OCI-LY3 (cell line): ENCODE measurements around the gene TFAP2B.

ENCODE experiments used
- H2AFZ ChIP-seq: fragments of 200-600, 300-600 bp; shearing (Covaris generic); 2 replicates; pipeline ENCODE4 v1.6.0; 2014; ENCODE audit warnings: antibody characterized with exemption, low read depth, low read length
- H3K27ac ChIP-seq: fragments of 200-600, 300-600 bp; sonication (generic); 2 replicates; pipeline ENCODE4 v1.5.1; 2014; ENCODE audit warnings: mild to moderate bottlenecking, low read length, moderate library complexity, mixed read lengths
- H3K27me3 ChIP-seq: fragments of 200-600, 300-600 bp; sonication (generic); 2 replicates; pipeline ENCODE4 v1.6.1; 2014; ENCODE audit warnings: low read depth, low read length, mixed read lengths
- H3K36me3 ChIP-seq: fragments of 200-600, 300-600 bp; sonication (generic); replicated peaks from 2 replicates; pipeline ENCODE3; 2014; ENCODE audit warnings: low read depth, low read length, mixed read lengths
- H3K4me1 ChIP-seq: fragments of 300-600, 200-600 bp; sonication (generic); 2 replicates; pipeline ENCODE4 v1.6.1; 2014; ENCODE audit warnings: low read length, mixed read lengths
- H3K4me2 ChIP-seq: fragments of 200-600, 300-600 bp; sonication (generic); 2 replicates; pipeline ENCODE4 v1.6.1; 2014; ENCODE audit warnings: low read length, mixed read lengths
- H3K4me3 ChIP-seq: fragments of 300-600, 200-600 bp; sonication (generic); 2 replicates; pipeline ENCODE4 v1.5.1; 2014; ENCODE audit warnings: antibody characterized with exemption, mild to moderate bottlenecking, low read length, moderate library complexity
- H3K79me2 ChIP-seq: fragments of 300-600, 200-600 bp; shearing (Covaris generic); 2 replicates; pipeline ENCODE4 v1.6.1; 2014; ENCODE audit warnings: mild to moderate bottlenecking, low read length, mixed read lengths
- H3K9ac ChIP-seq: fragments of 300-600, 200-600 bp; shearing (Covaris generic); 2 replicates; pipeline ENCODE4 v1.6.0; 2014; ENCODE audit warnings: mild to moderate bottlenecking, low read length, moderate library complexity
- H3K9me3 ChIP-seq: fragments of 200-600, 300-600 bp; shearing (Covaris generic); 2 replicates; pipeline ENCODE4 v1.6.1; 2014; ENCODE audit warnings: low read length, mixed read lengths; ENCODE audit not compliant: insufficient read depth
- H4K20me1 ChIP-seq: fragments of 200-600, 300-600 bp; sonication (generic); 2 replicates; pipeline ENCODE4 v1.6.1; 2016; ENCODE audit warnings: low read length, mixed read lengths; ENCODE audit not compliant: insufficient read depth
- EZH2phosphoT487 ChIP-seq: fragments of 200-600 bp; shearing (Covaris generic); IDR thresholded peaks from 2 replicates; pipeline ENCODE4 v1.6.1; 2018; ENCODE audit warnings: antibody characterized with exemption, mixed run types, low read depth
- TF ChIP-seq, protein P1 (sequence below): fragments of 200-600, 300-600 bp; sonication (generic); IDR thresholded peaks from 2 replicates; pipeline ENCODE4 v1.5.1; 2014; ENCODE audit warnings: antibody characterized with exemption, low read length, low read depth

Gene TFAP2B

DNA sequence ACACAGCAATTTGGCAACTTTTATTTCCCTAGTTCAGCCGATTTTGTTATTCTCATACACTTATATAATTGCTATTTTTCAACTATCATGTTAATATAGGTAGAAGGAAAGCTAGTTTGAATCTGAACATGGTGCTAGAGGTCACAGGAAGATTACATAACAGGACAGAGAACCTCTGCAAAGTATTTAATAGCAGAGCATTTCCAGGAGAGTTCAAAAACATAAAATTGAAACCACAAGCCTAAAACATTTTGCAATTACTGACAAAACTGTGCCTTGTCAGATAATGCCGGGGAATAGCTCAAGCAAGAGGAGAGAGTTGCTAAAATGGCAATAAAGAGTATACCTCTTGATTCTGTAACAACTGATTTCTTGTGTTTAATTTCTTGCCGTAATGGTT, 70.8 kb downstream of the TFAP2B start:
- Histone ChIP-seq H3K36me3 (no peaks in the 10 kb centered on the region), H3K27ac (no peak overlapping the region), H3K79me2 (no peaks in the 10 kb centered on the region), H3K4me1 (no peaks in the 10 kb centered on the region), H3K4me2 (no peak overlapping the region), H2AFZ (no peak overlapping the region), H4K20me1 (no peaks in the 10 kb centered on the region), H3K9ac (no peak overlapping the region), H3K4me3 (no peak overlapping the region), H3K9me3 (no peaks in the 10 kb centered on the region), H3K27me3 (no peaks in the 10 kb centered on the region)
- TF ChIP-seq, protein P1, sequence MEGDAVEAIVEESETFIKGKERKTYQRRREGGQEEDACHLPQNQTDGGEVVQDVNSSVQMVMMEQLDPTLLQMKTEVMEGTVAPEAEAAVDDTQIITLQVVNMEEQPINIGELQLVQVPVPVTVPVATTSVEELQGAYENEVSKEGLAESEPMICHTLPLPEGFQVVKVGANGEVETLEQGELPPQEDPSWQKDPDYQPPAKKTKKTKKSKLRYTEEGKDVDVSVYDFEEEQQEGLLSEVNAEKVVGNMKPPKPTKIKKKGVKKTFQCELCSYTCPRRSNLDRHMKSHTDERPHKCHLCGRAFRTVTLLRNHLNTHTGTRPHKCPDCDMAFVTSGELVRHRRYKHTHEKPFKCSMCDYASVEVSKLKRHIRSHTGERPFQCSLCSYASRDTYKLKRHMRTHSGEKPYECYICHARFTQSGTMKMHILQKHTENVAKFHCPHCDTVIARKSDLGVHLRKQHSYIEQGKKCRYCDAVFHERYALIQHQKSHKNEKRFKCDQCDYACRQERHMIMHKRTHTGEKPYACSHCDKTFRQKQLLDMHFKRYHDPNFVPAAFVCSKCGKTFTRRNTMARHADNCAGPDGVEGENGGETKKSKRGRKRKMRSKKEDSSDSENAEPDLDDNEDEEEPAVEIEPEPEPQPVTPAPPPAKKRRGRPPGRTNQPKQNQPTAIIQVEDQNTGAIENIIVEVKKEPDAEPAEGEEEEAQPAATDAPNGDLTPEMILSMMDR: no peak
- TF ChIP-seq EZH2phosphoT487: no peak

DNA sequence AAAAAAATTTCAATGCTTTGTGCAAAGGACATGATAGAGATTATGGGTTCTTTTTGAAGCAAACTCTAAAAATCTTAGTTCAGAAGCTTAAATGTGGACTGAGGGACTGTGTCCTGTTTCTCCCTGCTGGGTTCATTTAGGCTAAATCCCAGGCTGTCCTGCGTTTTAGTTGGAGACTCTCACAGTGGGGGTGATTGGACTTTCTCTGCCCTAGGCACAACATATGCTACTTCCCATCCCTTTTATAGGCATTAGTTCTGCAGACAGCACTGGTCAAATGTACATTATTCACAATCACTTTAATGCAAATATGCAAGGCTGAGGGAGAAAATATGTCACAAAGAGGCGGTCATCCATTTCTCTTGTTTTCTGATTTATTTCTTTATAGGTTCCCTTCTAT, 71.3 kb downstream of the TFAP2B start:
- Histone ChIP-seq H3K9ac (no peak overlapping the region), H3K4me2 (no peak overlapping the region), H3K4me3 (no peak overlapping the region), H3K4me1 (no peaks in the 10 kb centered on the region), H2AFZ (no peak overlapping the region), H3K36me3 (no peaks in the 10 kb centered on the region), H3K79me2 (no peaks in the 10 kb centered on the region), H3K27ac (no peak overlapping the region), H3K27me3 (no peaks in the 10 kb centered on the region), H4K20me1 (no peaks in the 10 kb centered on the region), H3K9me3 (no peaks in the 10 kb centered on the region)
- no peak for TF ChIP-seq EZH2phosphoT487
- TF ChIP-seq, protein P1: no peak

DNA sequence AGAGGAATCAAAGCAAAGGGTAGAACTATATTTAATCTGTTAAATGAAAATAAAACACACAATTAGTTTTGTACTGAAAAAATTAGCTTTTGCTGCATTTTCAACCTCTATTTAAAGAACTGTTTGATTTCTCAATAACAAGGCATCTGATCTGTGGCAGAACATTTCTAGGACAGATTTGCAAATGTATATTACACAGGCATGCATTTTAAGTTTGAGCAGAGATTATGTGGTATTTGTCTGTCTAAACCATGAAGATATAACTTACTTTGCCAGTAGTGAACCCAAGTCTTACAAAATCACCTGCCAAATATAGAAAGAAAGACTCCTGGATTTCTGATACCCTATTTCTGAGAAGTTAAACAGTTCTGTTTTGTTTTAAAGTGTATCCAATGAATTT, 71.9 kb downstream of the TFAP2B start:
- H3K36me3 ChIP-seq: no peaks in the 10 kb centered on the region
- no peaks in the 10 kb centered on the region for H3K4me1 ChIP-seq
- H3K9ac ChIP-seq: no peak overlapping the region
- H2AFZ ChIP-seq: no peak overlapping the region
- no peaks in the 10 kb centered on the region for H4K20me1 ChIP-seq
- no peak overlapping the region for H3K27ac ChIP-seq
- TF ChIP-seq, protein P1: no peak
- TF ChIP-seq EZH2phosphoT487: no peak
- no peaks in the 10 kb centered on the region for H3K27me3 ChIP-seq
- no peaks in the 10 kb centered on the region for H3K9me3 ChIP-seq
- H3K4me2 ChIP-seq: no peak overlapping the region
- no peaks in the 10 kb centered on the region for H3K79me2 ChIP-seq
- H3K4me3 ChIP-seq: no peak overlapping the region

DNA sequence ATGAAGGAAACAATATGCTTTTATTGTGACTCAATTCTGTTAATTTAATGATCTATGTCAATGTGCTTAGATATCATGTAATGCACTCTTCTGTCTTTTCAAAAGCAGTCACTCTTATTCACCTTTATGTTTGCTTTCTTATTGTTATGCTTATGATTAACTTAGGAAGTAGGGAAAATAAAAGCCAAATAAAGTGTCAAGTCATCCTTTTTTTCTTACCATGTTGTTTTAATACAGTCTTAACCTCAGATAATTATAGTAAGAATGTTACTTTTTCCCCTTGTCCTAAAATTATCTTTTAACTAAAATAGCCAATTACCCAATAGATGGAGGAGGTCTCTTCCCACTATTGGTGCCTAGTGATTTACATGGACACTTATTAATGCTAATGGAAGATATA, 72.6 kb downstream of the TFAP2B start:
- Histone ChIP-seq H3K9me3 (no peaks in the 10 kb centered on the region), H3K4me3 (no peak overlapping the region), H4K20me1 (no peaks in the 10 kb centered on the region), H3K4me2 (no peak overlapping the region), H3K4me1 (no peaks in the 10 kb centered on the region), H3K36me3 (no peaks in the 10 kb centered on the region), H3K27ac (no peak overlapping the region), H3K27me3 (no peaks in the 10 kb centered on the region), H2AFZ (no peak overlapping the region), H3K9ac (no peak overlapping the region), H3K79me2 (no peaks in the 10 kb centered on the region)
- no peak for TF ChIP-seq EZH2phosphoT487
- TF ChIP-seq, protein P1: no peak
